H1 (cell line): Measurements from ENCODE around the gene MORN5. TPM values are rescaled to one million over a fixed set of nuclear protein-coding genes. Genes with fewer than 3 reads are reported as not detected.
A peak's percentile ranks its signal among the peaks of the same experiment; 100 is the strongest.

ENCODE experiments used
- CEBPB ChIP-seq: IDR thresholded peaks from 2 replicates; pipeline ENCODE4 v1.6.1; 2012; ENCODE audit warnings: low read depth, low read length
- CTCF ChIP-seq, 3 experiments: IDR thresholded peaks; 1 replicate in 2 of 3; 2 replicates in 1 of 3; pipeline versions ENCODE4 v1.5.1 to v1.6.1; 2011; ENCODE audit warnings: low read length in 3 of 3, mild to moderate bottlenecking in 3 of 3, inconsistent platforms in 2 of 3, low read depth in 1 of 3, moderate library complexity in 1 of 3; ENCODE audit not compliant: insufficient read depth in 1 of 3; ENCODE audit errors: control extremely low read depth in 1 of 3
- RBBP5 ChIP-seq: IDR thresholded peaks from 2 replicates; pipeline ENCODE4 v1.7.1; 2012; ENCODE audit warnings: low read depth, mild to moderate bottlenecking, inconsistent platforms, low read length, moderate library complexity, borderline replicate concordance
- SUZ12 ChIP-seq: fragments of 200-600 bp; sonication (generic); IDR thresholded peaks from 2 replicates; pipeline ENCODE4 v1.6.1; 2012; ENCODE audit warnings: mild to moderate bottlenecking, inconsistent platforms, low read length, moderate library complexity, mixed read lengths
- polyA plus RNA-seq, 7 experiments: library from polyadenylated mRNA; depleted of rRNA in 3 of 7; stranded (reverse) in 5 of 7; unstranded in 2 of 7; fragments of >200 nt in 5 of 7; fragments of 200-250 nt in 2 of 7; gene quantifications; 1 replicate in 5 of 7; 2 replicates in 1 of 7; 4 replicates in 1 of 7; pipeline versions ENCODE4 v1.2.1 to v1.2.3, GENCODE V29; 2011 to 2013; ENCODE audit warnings: missing spikeins in 2 of 7, mixed read lengths in 2 of 7
- total RNA-seq: library from RNA; stranded (reverse); fragmentation: NEBNext Ultra II Directional; extraction: Animal tissue kit (Norgen Biotek cat#: 25700); gene quantifications from 2 replicates; pipeline ENCODE4 v1.2.1, GENCODE V29; 2021
- TF ChIP-seq, protein P1 (sequence below): fragments of 300-600 bp; sonication (generic); IDR thresholded peaks from 2 replicates; pipeline ENCODE4 v1.7.1; 2012; ENCODE audit warnings: low read length, moderate library complexity, mild to moderate bottlenecking, inconsistent platforms; ENCODE audit not compliant: insufficient replicate concordance
- TF ChIP-seq, protein P2 (sequence below): IDR thresholded peaks from 2 replicates; pipeline ENCODE4 v1.6.1; 2012; ENCODE audit warnings: inconsistent platforms

Gene MORN5
- total and polyA plus RNA-seq, 2 of the 8 experiments (the other 6 are each of a cell fraction or from before 2014, with no cell fraction given), result not detected

GRCh38 chr9:122159026-122159924 lies at the start of gene MORN5, which contains the start of gene NDUFA8 (continued):
- TF ChIP-seq, protein P1, sequence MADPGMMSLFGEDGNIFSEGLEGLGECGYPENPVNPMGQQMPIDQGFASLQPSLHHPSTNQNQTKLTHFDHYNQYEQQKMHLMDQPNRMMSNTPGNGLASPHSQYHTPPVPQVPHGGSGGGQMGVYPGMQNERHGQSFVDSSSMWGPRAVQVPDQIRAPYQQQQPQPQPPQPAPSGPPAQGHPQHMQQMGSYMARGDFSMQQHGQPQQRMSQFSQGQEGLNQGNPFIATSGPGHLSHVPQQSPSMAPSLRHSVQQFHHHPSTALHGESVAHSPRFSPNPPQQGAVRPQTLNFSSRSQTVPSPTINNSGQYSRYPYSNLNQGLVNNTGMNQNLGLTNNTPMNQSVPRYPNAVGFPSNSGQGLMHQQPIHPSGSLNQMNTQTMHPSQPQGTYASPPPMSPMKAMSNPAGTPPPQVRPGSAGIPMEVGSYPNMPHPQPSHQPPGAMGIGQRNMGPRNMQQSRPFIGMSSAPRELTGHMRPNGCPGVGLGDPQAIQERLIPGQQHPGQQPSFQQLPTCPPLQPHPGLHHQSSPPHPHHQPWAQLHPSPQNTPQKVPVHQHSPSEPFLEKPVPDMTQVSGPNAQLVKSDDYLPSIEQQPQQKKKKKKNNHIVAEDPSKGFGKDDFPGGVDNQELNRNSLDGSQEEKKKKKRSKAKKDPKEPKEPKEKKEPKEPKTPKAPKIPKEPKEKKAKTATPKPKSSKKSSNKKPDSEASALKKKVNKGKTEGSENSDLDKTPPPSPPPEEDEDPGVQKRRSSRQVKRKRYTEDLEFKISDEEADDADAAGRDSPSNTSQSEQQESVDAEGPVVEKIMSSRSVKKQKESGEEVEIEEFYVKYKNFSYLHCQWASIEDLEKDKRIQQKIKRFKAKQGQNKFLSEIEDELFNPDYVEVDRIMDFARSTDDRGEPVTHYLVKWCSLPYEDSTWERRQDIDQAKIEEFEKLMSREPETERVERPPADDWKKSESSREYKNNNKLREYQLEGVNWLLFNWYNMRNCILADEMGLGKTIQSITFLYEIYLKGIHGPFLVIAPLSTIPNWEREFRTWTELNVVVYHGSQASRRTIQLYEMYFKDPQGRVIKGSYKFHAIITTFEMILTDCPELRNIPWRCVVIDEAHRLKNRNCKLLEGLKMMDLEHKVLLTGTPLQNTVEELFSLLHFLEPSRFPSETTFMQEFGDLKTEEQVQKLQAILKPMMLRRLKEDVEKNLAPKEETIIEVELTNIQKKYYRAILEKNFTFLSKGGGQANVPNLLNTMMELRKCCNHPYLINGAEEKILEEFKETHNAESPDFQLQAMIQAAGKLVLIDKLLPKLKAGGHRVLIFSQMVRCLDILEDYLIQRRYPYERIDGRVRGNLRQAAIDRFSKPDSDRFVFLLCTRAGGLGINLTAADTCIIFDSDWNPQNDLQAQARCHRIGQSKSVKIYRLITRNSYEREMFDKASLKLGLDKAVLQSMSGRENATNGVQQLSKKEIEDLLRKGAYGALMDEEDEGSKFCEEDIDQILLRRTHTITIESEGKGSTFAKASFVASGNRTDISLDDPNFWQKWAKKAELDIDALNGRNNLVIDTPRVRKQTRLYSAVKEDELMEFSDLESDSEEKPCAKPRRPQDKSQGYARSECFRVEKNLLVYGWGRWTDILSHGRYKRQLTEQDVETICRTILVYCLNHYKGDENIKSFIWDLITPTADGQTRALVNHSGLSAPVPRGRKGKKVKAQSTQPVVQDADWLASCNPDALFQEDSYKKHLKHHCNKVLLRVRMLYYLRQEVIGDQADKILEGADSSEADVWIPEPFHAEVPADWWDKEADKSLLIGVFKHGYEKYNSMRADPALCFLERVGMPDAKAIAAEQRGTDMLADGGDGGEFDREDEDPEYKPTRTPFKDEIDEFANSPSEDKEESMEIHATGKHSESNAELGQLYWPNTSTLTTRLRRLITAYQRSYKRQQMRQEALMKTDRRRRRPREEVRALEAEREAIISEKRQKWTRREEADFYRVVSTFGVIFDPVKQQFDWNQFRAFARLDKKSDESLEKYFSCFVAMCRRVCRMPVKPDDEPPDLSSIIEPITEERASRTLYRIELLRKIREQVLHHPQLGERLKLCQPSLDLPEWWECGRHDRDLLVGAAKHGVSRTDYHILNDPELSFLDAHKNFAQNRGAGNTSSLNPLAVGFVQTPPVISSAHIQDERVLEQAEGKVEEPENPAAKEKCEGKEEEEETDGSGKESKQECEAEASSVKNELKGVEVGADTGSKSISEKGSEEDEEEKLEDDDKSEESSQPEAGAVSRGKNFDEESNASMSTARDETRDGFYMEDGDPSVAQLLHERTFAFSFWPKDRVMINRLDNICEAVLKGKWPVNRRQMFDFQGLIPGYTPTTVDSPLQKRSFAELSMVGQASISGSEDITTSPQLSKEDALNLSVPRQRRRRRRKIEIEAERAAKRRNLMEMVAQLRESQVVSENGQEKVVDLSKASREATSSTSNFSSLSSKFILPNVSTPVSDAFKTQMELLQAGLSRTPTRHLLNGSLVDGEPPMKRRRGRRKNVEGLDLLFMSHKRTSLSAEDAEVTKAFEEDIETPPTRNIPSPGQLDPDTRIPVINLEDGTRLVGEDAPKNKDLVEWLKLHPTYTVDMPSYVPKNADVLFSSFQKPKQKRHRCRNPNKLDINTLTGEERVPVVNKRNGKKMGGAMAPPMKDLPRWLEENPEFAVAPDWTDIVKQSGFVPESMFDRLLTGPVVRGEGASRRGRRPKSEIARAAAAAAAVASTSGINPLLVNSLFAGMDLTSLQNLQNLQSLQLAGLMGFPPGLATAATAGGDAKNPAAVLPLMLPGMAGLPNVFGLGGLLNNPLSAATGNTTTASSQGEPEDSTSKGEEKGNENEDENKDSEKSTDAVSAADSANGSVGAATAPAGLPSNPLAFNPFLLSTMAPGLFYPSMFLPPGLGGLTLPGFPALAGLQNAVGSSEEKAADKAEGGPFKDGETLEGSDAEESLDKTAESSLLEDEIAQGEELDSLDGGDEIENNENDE, result no peak
- peak in 1 of 3 experiments; percentile 11; a peak in 1 of 4 replicates for TF ChIP-seq CTCF (IDR thresholded peaks at IDR 0.05; ENCODE audit: control extremely low read depth in 1 of 3, insufficient read depth in 1 of 3, low read depth in 1 of 3, low read length in 3 of 3)
- TF ChIP-seq, protein P2, sequence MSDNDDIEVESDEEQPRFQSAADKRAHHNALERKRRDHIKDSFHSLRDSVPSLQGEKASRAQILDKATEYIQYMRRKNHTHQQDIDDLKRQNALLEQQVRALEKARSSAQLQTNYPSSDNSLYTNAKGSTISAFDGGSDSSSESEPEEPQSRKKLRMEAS, result peak; percentile 71; the same call in 1 of the 2 replicates
- no peak for TF ChIP-seq SUZ12
- TF ChIP-seq CEBPB, result peak; percentile 46; the same call in 1 of the 2 replicates
- peak; percentile 61; the same call in 1 of the 2 replicates for TF ChIP-seq RBBP5
